Stomach smooth muscle (tissue), 2 donors: ENCODE measurements around the gene ATR.

Experiments used
- H3K27ac ChIP-seq: one replicate; pipeline ENCODE4 v1.7.0; 2013; ENCODE audit warnings: mild to moderate bottlenecking, low read length, inconsistent platforms
- H3K27me3 ChIP-seq, 2 donors: one replicate each; pipeline ENCODE4 v1.7.0; 2013; ENCODE audit warnings: low read length in 2 of 2; ENCODE audit not compliant: insufficient read depth in 2 of 2, control insufficient read depth in 1 of 2
- H3K36me3 ChIP-seq, 2 donors: one replicate each; pipeline ENCODE4 v1.7.0; 2013; ENCODE audit warnings: low read length in 2 of 2; ENCODE audit not compliant: control insufficient read depth in 2 of 2, insufficient read depth in 2 of 2
- H3K4me1 ChIP-seq: one replicate; pipeline ENCODE4 v1.7.0; 2013; ENCODE audit warnings: low read length; ENCODE audit not compliant: control insufficient read depth, insufficient read depth
- H3K4me3 ChIP-seq, 2 donors: one replicate each; pipeline ENCODE4 v1.7.0; 2013; ENCODE audit warnings: low read length in 2 of 2
- H3K9ac ChIP-seq, 2 donors: one replicate each; pipeline ENCODE4 v1.7.0; 2013; ENCODE audit warnings: low read length in 2 of 2, mild to moderate bottlenecking in 1 of 2
- H3K9me3 ChIP-seq, 2 donors: one replicate each; pipeline ENCODE4 v1.7.0; 2013; ENCODE audit warnings: low read length in 2 of 2; ENCODE audit not compliant: control insufficient read depth in 2 of 2
- donor health status: healthy.
- donor health status: Pancreatic carcinoma.

Gene ATR

DNA sequence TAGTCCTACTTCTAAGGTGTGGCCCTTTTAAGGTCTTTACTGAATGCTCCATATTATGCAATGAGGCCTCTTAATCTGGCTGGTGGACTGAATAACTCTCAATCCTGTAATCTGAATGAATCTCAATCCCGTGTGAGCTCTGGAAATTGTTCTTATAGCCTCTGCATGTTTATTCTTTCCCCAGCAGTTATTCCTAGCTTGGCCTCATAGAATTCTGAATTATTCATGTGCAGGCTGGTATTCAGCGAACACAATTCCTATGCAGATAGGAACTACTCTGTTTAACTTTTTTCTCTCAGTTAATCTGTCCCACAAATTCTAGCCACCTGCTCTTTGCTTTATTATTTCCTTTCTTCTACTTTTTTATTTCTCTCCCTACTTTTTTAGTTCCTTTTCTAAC lies 86.3 kb downstream of the ATR start:
- no peak overlapping the region for H3K9ac ChIP-seq
- H3K27me3 ChIP-seq: no peaks in the 10 kb centered on the region
- H3K9me3 ChIP-seq: no peaks in the 10 kb centered on the region
- H3K36me3 ChIP-seq: peaks cover 8 to 20% of the 10 kb centered on the region in 2 donors
- no peak overlapping the region for H3K4me3 ChIP-seq
- H3K27ac ChIP-seq: no peak overlapping the region
- H3K4me1 ChIP-seq: no peaks in the 10 kb centered on the region

DNA sequence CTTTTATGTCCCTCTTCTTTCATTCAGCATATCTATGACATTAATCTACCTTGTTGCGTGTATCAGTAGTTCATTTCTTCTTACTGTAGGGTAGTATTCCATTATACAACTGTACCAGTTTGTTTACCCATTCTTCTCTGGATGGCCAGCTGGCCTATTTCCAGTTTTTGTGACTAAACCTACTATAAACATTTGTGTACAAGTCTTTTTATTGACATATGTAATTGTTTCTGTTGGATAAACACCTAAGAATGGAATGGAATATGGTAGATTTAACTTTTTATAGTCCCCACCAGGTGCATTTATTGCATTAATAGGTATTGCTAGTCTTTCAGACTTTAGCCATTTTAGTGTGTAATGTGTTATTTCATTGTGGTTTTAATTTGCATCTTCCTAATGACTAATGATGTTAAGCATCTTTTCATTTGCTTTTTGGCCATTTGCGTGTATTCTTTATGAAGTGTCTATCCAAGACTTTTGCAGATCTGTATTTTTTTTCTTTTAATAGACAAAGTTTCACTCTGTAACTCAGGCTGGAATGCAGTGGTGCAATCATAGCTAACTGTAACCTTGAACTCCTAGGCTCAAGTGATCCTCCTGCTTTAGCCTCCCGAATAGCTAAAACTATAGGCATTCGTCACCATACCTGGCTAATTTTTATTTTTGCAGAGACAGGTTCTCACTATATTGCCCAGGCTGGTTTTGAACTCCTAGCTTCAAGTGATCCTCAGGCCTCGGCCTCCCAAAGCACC lies 88.8 kb downstream of the ATR start:
- no peak overlapping the region for H3K9ac ChIP-seq
- no peaks in the 10 kb centered on the region for H3K4me1 ChIP-seq
- H3K36me3 ChIP-seq: peaks cover 8 to 23% of the 10 kb centered on the region in 2 donors
- no peak overlapping the region for H3K27ac ChIP-seq
- no peak overlapping the region for H3K4me3 ChIP-seq
- no peaks in the 10 kb centered on the region for H3K27me3 ChIP-seq
- no peaks in the 10 kb centered on the region for H3K9me3 ChIP-seq

DNA sequence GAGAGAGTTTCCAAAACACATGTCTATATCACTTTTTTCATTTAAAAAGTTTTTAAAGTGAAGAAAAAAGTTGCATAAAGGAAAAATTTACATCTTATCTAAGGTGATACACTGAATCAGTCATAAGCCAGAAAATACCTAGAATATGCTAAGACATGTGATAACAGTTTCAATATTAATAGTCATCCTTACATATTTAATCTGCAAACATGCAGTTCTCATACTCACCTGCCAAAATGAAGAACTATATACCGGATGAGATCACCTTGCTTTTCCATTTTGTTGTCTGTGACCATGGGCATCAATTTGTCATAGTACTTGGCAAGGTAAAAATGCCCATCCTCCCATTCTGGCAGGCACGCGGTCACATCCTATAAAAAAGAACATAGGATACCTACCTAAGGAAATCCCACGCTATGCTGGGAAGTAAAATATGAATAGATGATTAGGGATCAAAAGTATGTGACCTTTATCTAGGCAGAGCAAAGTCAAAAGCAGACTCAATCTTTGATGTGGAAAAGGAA lies 93.6 kb downstream of the ATR start:
- Histone ChIP-seq H3K4me3 (no peak overlapping the region), H3K27ac (no peak overlapping the region), H3K4me1 (no peaks in the 10 kb centered on the region), H3K36me3 (peaks cover 11 to 19% of the 10 kb centered on the region in 2 donors), H3K9ac (no peak overlapping the region), H3K27me3 (no peaks in the 10 kb centered on the region), H3K9me3 (peaks cover 4 to 6% of the 10 kb centered on the region in 2 donors)

DNA sequence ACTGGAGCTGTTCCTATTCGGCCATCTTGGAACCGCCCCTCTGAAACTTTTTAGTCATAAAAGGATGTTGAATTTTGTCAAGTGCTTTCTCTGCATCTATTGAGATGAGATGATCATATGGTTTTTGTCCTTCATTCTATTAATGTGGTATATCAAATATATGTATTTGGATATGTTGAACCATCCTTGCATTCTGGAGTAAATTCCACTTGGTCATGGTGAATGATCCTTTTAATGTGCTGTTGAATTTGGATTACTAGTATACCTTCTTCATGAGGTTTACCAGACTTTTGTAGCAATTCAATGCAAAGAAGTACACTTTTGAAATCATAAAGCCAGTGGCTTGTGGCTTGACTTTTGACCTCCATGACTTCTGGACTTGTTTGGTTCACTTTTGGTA lies 97.3 kb downstream of the ATR start:
- Histone ChIP-seq H3K4me3 (no peak overlapping the region), H3K9me3 (peaks cover 4 to 6% of the 10 kb centered on the region in 2 donors), H3K36me3 (peaks cover 11 to 14% of the 10 kb centered on the region in 2 donors), H3K27ac (no peak overlapping the region), H3K27me3 (no peaks in the 10 kb centered on the region), H3K9ac (no peak overlapping the region), H3K4me1 (no peaks in the 10 kb centered on the region)

DNA sequence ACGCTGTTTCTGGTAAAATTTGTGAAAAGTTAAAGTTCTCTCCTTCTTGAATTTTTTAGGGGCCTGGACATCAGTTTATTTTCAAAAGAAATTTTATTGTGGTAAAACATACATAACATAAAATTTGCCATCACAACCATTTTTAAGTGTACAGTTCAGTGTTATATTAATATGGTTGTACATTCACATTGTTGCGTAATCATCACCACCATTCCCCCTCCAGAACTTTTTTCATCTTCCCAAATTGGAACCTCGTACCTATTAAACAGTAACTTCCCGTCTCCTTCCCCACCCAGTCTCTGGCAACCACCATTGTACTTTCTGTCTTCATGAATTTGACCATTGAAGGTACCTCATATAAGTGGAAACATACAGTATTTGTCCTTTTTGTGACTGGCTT lies 107.7 kb downstream of the ATR start:
- Histone ChIP-seq H3K9ac (no peak overlapping the region), H3K36me3 (no peaks in the 10 kb centered on the region), H3K4me1 (no peaks in the 10 kb centered on the region), H3K27ac (no peak overlapping the region), H3K27me3 (no peaks in the 10 kb centered on the region), H3K9me3 (no peaks in the 10 kb centered on the region), H3K4me3 (no peak overlapping the region)

DNA sequence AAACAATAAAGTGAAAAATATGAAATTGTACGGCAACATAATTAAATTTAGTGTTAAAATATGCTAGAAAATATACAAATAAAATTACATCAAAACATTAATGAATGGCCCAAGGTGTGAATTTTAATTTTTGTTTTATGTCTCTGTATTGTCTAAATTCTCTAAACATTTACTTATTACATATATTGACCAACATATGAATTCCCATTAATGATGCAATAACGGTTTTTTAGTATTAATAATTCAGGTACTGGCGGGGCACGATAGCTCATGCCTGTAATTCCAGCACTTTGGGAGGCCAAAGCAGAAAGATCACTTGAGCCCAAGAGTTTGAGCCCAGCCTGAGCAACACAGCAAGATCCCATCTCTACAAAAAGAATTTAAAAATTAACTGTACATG lies 110.1 kb downstream of the ATR start:
- H3K27me3 ChIP-seq: no peaks in the 10 kb centered on the region
- no peak overlapping the region for H3K27ac ChIP-seq
- no peaks in the 10 kb centered on the region for H3K36me3 ChIP-seq
- H3K9me3 ChIP-seq: no peaks in the 10 kb centered on the region
- no peaks in the 10 kb centered on the region for H3K4me1 ChIP-seq
- H3K9ac ChIP-seq: no peak overlapping the region
- H3K4me3 ChIP-seq: no peak overlapping the region

DNA sequence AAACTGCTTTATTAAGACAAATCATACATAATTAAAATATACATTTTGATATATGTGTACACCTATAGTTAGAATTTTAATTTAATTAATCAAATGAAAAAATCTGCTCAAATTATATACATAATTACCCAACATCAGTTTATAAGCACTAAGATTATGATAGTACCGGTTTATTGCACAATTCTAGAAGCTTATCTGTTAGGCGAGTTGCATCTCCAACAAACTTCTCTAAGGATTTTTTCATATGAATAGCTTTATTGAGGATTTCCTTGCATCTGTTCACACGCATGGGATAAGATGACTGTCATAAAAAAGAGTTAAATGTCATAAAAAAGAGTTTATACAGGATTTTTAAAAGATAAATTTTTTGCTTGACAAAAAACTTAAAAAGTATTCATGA lies 110.8 kb downstream of the ATR start:
- Histone ChIP-seq H3K4me1 (no peaks in the 10 kb centered on the region), H3K9ac (no peak overlapping the region), H3K27ac (no peak overlapping the region), H3K27me3 (no peaks in the 10 kb centered on the region), H3K4me3 (no peak overlapping the region), H3K9me3 (no peaks in the 10 kb centered on the region), H3K36me3 (no peaks in the 10 kb centered on the region)

DNA sequence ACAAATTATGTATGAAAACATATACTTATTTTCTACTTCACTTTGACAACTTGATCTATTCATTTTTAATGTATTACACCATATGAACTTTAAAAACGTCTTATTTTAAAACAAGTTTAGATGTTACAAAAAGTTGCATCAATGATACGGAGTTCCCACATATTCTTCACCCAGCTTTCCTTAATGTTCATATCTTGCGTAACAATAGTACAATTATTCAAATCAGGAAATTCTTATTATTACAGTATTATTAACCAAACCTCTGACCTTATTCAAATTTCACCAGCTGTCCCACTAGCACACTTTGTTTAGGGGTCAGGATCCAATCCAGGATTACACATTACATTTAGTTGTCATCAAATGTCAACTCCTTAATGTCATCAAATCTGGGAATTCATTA lies 117.8 kb downstream of the ATR start:
- Histone ChIP-seq H3K27ac (no peak overlapping the region), H3K9me3 (no peaks in the 10 kb centered on the region), H3K36me3 (peaks cover 7 to 12% of the 10 kb centered on the region in 2 donors), H3K27me3 (no peaks in the 10 kb centered on the region), H3K4me3 (no peak overlapping the region), H3K4me1 (no peaks in the 10 kb centered on the region), H3K9ac (no peak overlapping the region)

DNA sequence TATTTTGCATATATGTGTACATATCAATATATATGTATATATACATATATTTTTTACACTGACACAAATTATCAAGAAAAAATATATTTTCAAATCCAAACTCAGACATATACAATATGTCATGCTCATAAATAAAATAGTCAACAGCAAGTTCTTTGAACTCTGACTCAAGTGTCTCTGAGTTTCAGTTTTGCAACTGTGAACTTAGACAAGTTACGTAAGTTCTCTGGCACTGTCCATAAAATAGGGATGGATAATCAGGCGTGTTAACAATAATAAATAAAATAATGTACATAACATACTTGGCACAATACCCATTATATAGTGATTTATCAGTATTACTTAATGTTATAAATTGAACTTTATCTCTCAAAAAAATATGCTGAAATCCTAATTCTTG lies 118.6 kb downstream of the ATR start:
- Histone ChIP-seq H3K4me1 (no peaks in the 10 kb centered on the region), H3K9ac (no peak overlapping the region)

DNA sequence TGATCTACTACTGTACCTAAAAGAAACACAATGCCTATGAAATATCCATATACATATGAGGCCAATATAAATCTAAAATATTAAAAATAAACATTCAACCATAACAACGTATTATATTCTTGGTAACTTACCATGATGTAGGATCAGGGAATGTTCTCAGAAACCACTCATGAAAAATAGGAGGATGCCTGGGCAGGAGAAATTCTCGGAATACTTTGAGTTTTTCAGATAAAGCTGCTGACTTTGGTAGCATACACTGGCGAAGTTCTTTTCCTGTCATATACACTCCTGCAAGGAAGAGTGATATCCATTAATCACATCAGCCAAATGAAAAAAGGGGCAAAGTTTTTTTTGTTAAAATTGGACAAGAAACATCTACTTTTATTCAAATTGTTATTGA lies 119.4 kb downstream of the ATR start:
- no peak overlapping the region for H3K9ac ChIP-seq
- no peak overlapping the region for H3K4me3 ChIP-seq
- H3K27me3 ChIP-seq: no peaks in the 10 kb centered on the region
- H3K27ac ChIP-seq: no peak overlapping the region
- no peaks in the 10 kb centered on the region for H3K4me1 ChIP-seq
- peaks cover 7 to 12% of the 10 kb centered on the region in 2 donors for H3K36me3 ChIP-seq
- H3K9me3 ChIP-seq: no peaks in the 10 kb centered on the region

More for the DNA sequence above, 118.6 kb downstream of the ATR start:
- no peaks in the 10 kb centered on the region for H3K9me3 ChIP-seq
- peaks cover 7 to 12% of the 10 kb centered on the region in 2 donors for H3K36me3 ChIP-seq
- H3K4me3 ChIP-seq: no peak overlapping the region
- H3K27ac ChIP-seq: no peak overlapping the region
- H3K27me3 ChIP-seq: no peaks in the 10 kb centered on the region

DNA sequence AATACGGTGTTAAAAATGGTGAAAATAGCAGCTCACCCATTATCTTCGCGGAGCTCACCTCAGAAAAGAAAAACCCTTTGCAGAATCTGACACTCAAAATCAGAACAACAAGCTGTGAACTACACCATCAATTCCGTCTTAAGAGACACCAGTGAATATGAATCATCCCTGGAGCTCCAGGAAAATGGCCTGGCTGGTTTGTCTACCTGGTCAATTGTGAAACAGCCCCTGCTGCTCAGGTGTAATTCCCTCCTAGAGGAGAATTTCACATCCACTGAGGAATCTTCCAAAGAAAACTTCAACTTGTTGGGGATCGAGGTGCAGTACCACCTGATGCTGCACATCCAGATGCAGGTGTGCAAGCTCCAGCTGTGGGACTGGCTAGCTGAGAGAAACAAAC lies 127.7 kb downstream of the ATR start:
- Histone ChIP-seq H3K4me3 (no peak overlapping the region), H3K27me3 (no peaks in the 10 kb centered on the region), H3K4me1 (no peaks in the 10 kb centered on the region), H3K9ac (no peak overlapping the region), H3K27ac (peak overlapping the region; percentile 2), H3K36me3 (peaks cover 0 to 5% of the 10 kb centered on the region in 2 donors), H3K9me3 (no peaks in the 10 kb centered on the region)
